Vein endothelial cell (primary cell): ENCODE results near the gene GEMIN7. TPM values are rescaled to one million over a fixed set of nuclear protein-coding genes. Genes with fewer than 3 reads are reported as not detected.

Source experiments
- small RNA-seq: library from RNA; depleted of rRNA; stranded (forward); fragments of <200 nt; gene quantifications from one replicate; pipeline ENCODE3, GENCODE V24; 2012
- total RNA-seq: library from RNA; depleted of rRNA; stranded (reverse); fragments of >200 nt; gene quantifications from 2 replicates; pipeline ENCODE4 v1.2.3, GENCODE V29; 2012

Gene GEMIN7
- 21.6 and 27.9 TPM in 2 replicates for total RNA-seq

GRCh38 chr19:45079063-45079910 lies at the start of gene GEMIN7:
Gene GEMIN7, plus strand, starts transcription at chr19:45079260. Its CDS starts 10,855 bp downstream, at chr19:45090115.

GRCh38 chr19:45038931-45039893 lies 39.8 kb upstream of the GEMIN7 start, which contains the start of gene CLASRP:
Gene CLASRP, plus strand, starts transcription at chr19:45039045. Its CDS starts 1,168 bp downstream, at chr19:45040213.

DNA sequence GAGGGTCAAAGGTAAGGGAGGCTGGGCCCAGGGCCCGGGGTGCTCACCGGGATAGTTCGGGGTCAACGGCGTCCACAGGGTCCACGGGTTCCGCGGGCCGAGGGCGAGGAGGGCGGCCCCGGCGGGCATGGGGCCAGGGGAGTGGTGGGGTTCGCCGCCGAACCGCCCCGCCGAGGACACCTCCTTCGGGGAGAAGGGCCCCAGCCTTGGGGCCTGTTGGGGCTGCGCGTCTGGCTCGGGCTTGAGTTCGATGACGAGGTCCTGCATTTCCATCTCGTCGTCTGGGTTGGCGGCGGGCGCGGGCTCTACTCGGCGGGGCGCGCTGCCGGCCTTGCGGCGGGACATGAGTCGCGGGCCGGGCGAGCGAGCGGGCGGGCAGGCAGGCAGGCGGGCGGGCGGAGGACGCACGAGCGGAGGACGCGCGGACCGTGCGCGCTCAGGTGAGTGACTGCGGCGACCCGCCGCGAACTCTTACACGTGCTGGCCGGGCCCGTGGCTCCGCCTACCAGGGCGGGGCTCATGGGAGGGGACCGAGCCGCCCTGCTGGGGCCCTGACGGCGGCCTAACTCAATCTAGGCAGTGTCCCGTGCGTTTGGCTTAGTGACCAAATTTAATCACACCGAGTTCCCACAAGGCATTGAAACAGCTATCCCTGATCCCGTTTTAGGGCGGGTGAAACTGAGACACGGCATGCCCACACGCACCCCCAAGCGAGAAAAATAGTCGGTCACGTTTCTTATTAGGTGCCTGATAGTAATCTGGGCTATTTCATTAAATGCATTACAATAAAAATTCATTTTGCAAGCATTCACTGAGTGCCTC lies 2.8 kb upstream of the GEMIN7 start, which contains the start of gene ZNF296:
ZNF296 (minus strand) TSS at position 450 of the 822 bp plus-strand sequence; CDS start at position 345, 105 bp downstream.

GRCh38 chr19:45092747-45093678 lies 14.0 kb downstream of the GEMIN7 start, which contains the start of gene PPP1R37:
Gene PPP1R37, plus strand, starts transcription at chr19:45093179. Its CDS starts 147 bp downstream, at chr19:45093326.

Small RNA genes within 50 kb of the gene (small RNA-seq; reads per million reads assigned to genes)
- gene RNU6-611P: not detected

Other genes starting within 250 kb of the GEMIN7 start
- 141 and 176 TPM in 2 replicates for gene NECTIN2, start 233.0 kb upstream of the GEMIN7 start, total RNA-seq
- 88.1 and 88.8 TPM in 2 replicates for gene TOMM40, start 188.0 kb upstream of the GEMIN7 start, total RNA-seq
- gene APOE, start 173.5 kb upstream of the GEMIN7 start, total RNA-seq: 0.67 and 0.98 TPM in 2 replicates
- gene APOC1, start 164.7 kb upstream of the GEMIN7 start, total RNA-seq: 0.33 and 0.86 TPM in 2 replicates
- gene APOC4, start 137.0 kb upstream of the GEMIN7 start, total RNA-seq: not detected in 2 replicates
- gene APOC2, start 133.2 kb upstream of the GEMIN7 start, total RNA-seq: not detected in 2 replicates
- gene CLPTM1, start 123.9 kb upstream of the GEMIN7 start, total RNA-seq: 51.3 and 58.8 TPM in 2 replicates
- gene RELB, start 77.8 kb upstream of the GEMIN7 start, total RNA-seq: 12.4 and 14.7 TPM in 2 replicates
- gene CLASRP, start 40.2 kb upstream of the GEMIN7 start, total RNA-seq: 19.6 and 31.4 TPM in 2 replicates
- 0.33 and 0.48 TPM in 2 replicates for gene ZNF296, start 2.8 kb upstream of the GEMIN7 start, total RNA-seq
- gene PPP1R37, start 13.9 kb downstream of the GEMIN7 start, total RNA-seq: 37.4 and 50.3 TPM in 2 replicates
- gene NKPD1, start 81.7 kb downstream of the GEMIN7 start, total RNA-seq: 0.65 TPM in 1 of 2 replicates, not detected in the other
- gene TRAPPC6A, start 99.0 kb downstream of the GEMIN7 start, total RNA-seq: 11.9 and 28.4 TPM in 2 replicates
- 8.8 and 9.1 TPM in 2 replicates for gene BLOC1S3, start 99.5 kb downstream of the GEMIN7 start, total RNA-seq
- gene EXOC3L2, start 166.1 kb downstream of the GEMIN7 start, total RNA-seq: 0.38 and 1.6 TPM in 2 replicates
- 20.4 and 32.7 TPM in 2 replicates for gene MARK4, start 172.0 kb downstream of the GEMIN7 start, total RNA-seq
- not detected in 2 replicates for gene CKM, start 243.6 kb downstream of the GEMIN7 start, total RNA-seq